ENCODE results near the gene RRP1B. TPM values are rescaled to one million over a fixed set of nuclear protein-coding genes. Genes with fewer than 3 reads are reported as not detected.

RRP1B gene
- total and polyA plus RNA-seq, 9 of the 15 experiments (the other 6 are each of a cell fraction or from before 2014, with no cell fraction given) = 6.8 to 66.6 (median 41.9) TPM

- peaks cover 3% of the 10 kb centered on the region for H3K9me1 ChIP-seq (ENCODE audit: control insufficient read depth, insufficient read depth, low read length)
- CTCF ChIA-PET (ENCODE audit: low intra/inter-chr PET ratio) = no interaction called here
- no peak for FAIRE-seq
- H3K27ac ChIP-seq (ENCODE audit: extremely low read depth, low read depth, low read length) = peak overlapping the region; percentile 79
- H3K9ac ChIP-seq (ENCODE audit: insufficient read depth in 1 of 2, low read depth in 2 of 2, low read length in 2 of 2) = peak overlapping the region; percentile 81 to 95
- no peaks in the 10 kb centered on the region for H3K27me3 ChIP-seq (ENCODE audit: control insufficient read depth in 2 of 2, insufficient read depth in 2 of 2, low read length in 2 of 2)
- peak in 2 of 4 experiments; percentile 22 to 36 for DNase-seq (ENCODE audit: extremely low read depth in 1 of 4, low spot score in 3 of 4)
- peaks cover 61% of the 10 kb centered on the region for H3K36me3 ChIP-seq (ENCODE audit: control insufficient read depth, insufficient read depth, low read length)
- no peaks in the 10 kb centered on the region for H3K9me3 ChIP-seq (replicated peaks; ENCODE audit: control insufficient read depth, insufficient read depth, low read depth, low read length)
- H3K79me2 ChIP-seq (ENCODE audit: control insufficient read depth, insufficient read depth, low read length) = peaks cover 92% of the 10 kb centered on the region
- WGBS (ENCODE audit: insufficient coverage, low coverage, missing lambda C conversion rate) = 66% methylated on average over 10 of the region's 10 CpGs
- H3K4me1 ChIP-seq (replicated peaks in 1 of 2; ENCODE audit: control insufficient read depth in 2 of 2, insufficient read depth in 2 of 2, low read length in 2 of 2) = peaks cover 25 to 57% of the 10 kb centered on the region in 2 experiments
- H3K4me3 ChIP-seq = peak overlapping the region; percentile 62; the same call in 1 of the 2 replicates
- POLR2A ChIA-PET = interaction anchor here (0.5 to 2.7 kb wide), 13 partner anchors 8 to 413 kb away, joined by 3 to 26 read pairs (median 5); partner anchors contain the start of genes HSF2BP and RRP1B
- H3K4me2 ChIP-seq (ENCODE audit: insufficient read depth, low read length) = peak overlapping the region; percentile 77
- intact Hi-C loops (cut with micrococcal nuclease) (loop anchor here (1.0 to 5.0 kb wide), 2 partner anchors 49 to 65 kb away; partner anchors contain the start of gene CSTB), in situ Hi-C loops (cut with MboI) (no loop called here)
- H4K20me1 ChIP-seq (replicated peaks; ENCODE audit: control insufficient read depth, insufficient read depth, low read length) = peaks cover 6% of the 10 kb centered on the region; the same call in 1 of the 2 replicates
- peak overlapping the region; percentile 86; the same call in 1 of the 2 replicates for H2AFZ ChIP-seq (ENCODE audit: low read depth, low read length)
- BruUV-seq (replicated peaks) = no TSS peak
- no peak for ATAC-seq
- TF ChIP-seq MED1 (CRISPR knock-in tag; IDR thresholded peaks at IDR 0.05; ENCODE audit: borderline replicate concordance) (0 out of 2 replicates have a peak, but pooled peaks have one; percentile 69), MTA3 (IDR thresholded peaks at IDR 0.05; ENCODE audit: borderline replicate concordance) (0 out of 2 replicates have a peak, but pooled peaks have one; percentile 34), CTCF (IDR thresholded peaks at IDR 0.05 in 2 of 3, conservative IDR thresholded peaks at IDR 0.05 in 1 of 3; ENCODE audit: insufficient read depth in 2 of 3, low read depth in 1 of 3, low read length in 3 of 3) (peak in 2 of 3 experiments; percentile 30 to 37; a peak in 2 of 6 replicates), ZC3H8 (IDR thresholded peaks at IDR 0.05) (no peak), RERE (CRISPR knock-in tag; IDR thresholded peaks at IDR 0.05; ENCODE audit: borderline replicate concordance) (peak; percentile 60; the same call in 1 of the 2 replicates), ZNF143 (CRISPR knock-in tag; IDR thresholded peaks at IDR 0.05) (0 out of 2 replicates have a peak, but pooled peaks have one; percentile 29), STAG1 (CRISPR knock-in tag; IDR thresholded peaks at IDR 0.05; ENCODE audit: borderline replicate concordance) (peak; percentile 45; the same call in 1 of the 2 replicates), BRCA1 (IDR thresholded peaks at IDR 0.05) (no peak), BRCA1 (CRISPR knock-in tag; IDR thresholded peaks at IDR 0.05) (peak; percentile 65; the same call in 1 of the 2 replicates), RFX1 (IDR thresholded peaks at IDR 0.05) (no peak), ZC3H4 (CRISPR knock-in tag; IDR thresholded peaks at IDR 0.05; ENCODE audit: borderline replicate concordance) (peak; percentile 88; the same call in 1 of the 2 replicates), PHF21A (IDR thresholded peaks at IDR 0.05; ENCODE audit: borderline replicate concordance, low read depth) (no peak), RAD21 (CRISPR knock-in tag; conservative IDR thresholded peaks at IDR 0.05 in 1 of 2, IDR thresholded peaks at IDR 0.05 in 1 of 2) (peak in 1 of 2 experiments; percentile 13; a peak in 2 of 4 replicates)
Observed at GRCh38 chr21:43727519-43728153, 68.3 kb downstream of the RRP1B start.

Data from K562 (cell line).